HepG2 (cell line): ENCODE results near the gene WDR7. TPM values are rescaled to one million over a fixed set of nuclear protein-coding genes. Genes with fewer than 3 reads are reported as not detected.
A peak's percentile ranks its signal among the peaks of the same experiment; 100 is the strongest.

Source experiments
- HES4 ChIP-seq: sonication (generic); formaldehyde crosslinking; IDR thresholded peaks from 2 replicates; pipeline ENCODE4 v1.9.0; 2021; ENCODE audit warnings: mild to moderate bottlenecking, missing genetic modification reagents, borderline replicate concordance
- HMGXB4 ChIP-seq, 2 experiments: sonication (generic) in 1 of 2; formaldehyde crosslinking in 1 of 2; IDR thresholded peaks; 2 replicates each; pipeline versions ENCODE4 v1.4.0 to v1.6.1; 2018 to 2020; ENCODE audit warnings: missing genetic modification reagents in 2 of 2, borderline replicate concordance in 1 of 2, low read depth in 1 of 2, mild to moderate bottlenecking in 1 of 2, missing biosample characterization in 1 of 2
- HNF1A ChIP-seq, 2 experiments: sonication (generic) in 1 of 2; formaldehyde crosslinking in 1 of 2; IDR thresholded peaks; 2 replicates each; pipeline versions ENCODE4 v1.4.0 to v1.6.1; 2016 to 2020; ENCODE audit warnings: borderline replicate concordance in 1 of 2, low read depth in 1 of 2, mild to moderate bottlenecking in 1 of 2, missing genetic modification reagents in 1 of 2
- MAFK ChIP-seq, 2 experiments: IDR thresholded peaks in 1 of 2; conservative IDR thresholded peaks in 1 of 2; 2 replicates each; pipeline ENCODE4 v1.6.1; 2011; ENCODE audit warnings: improper control_type of control experiment in 2 of 2, low read length in 2 of 2
- NFKBIZ ChIP-seq: IDR thresholded peaks from 2 replicates; pipeline ENCODE4 v1.6.1; 2018; ENCODE audit warnings: missing genetic modification reagents, missing compliant biosample characterization
- ZFP36 ChIP-seq: fragments of 150-350 bp; IDR thresholded peaks from 2 replicates; pipeline ENCODE4 v1.6.1; 2018; ENCODE audit warnings: borderline replicate concordance, low read length, low read depth; ENCODE audit not compliant: partially characterized antibody
- ZNF644 ChIP-seq: IDR thresholded peaks from 2 replicates; pipeline ENCODE4 v1.6.1; 2016; ENCODE audit warnings: low read depth
- polyA plus RNA-seq, 8 experiments: library from polyadenylated mRNA; depleted of rRNA in 3 of 8; stranded (reverse) in 7 of 8; unstranded in 1 of 8; fragments of >200 nt; fragmentation: Illumina TruSeq in 4 of 8; extraction: Trizol in 4 of 8; gene quantifications; 2 replicates each; pipeline versions ENCODE4 v1.2.1 to v1.2.3, GENCODE V29; 2011 to 2016; ENCODE audit warnings: low read depth in 4 of 8, missing spikeins in 1 of 8, mixed read lengths in 1 of 8; ENCODE audit not compliant: insufficient read depth in 1 of 8
- total RNA-seq, 5 experiments: library from RNA; depleted of rRNA; stranded (reverse); fragments of >200 nt; fragmentation: Illumina TruSeq; extraction: Trizol; gene quantifications; 2 replicates each; pipeline ENCODE4 v1.2.3, GENCODE V29; 2016; ENCODE audit warnings: low read depth in 1 of 5
- TF ChIP-seq, protein P1 (sequence below): sonication (generic); formaldehyde crosslinking; conservative IDR thresholded peaks from 2 replicates; pipeline ENCODE4 v1.8.0; 2022; ENCODE audit warnings: low read depth, missing genetic modification reagents
- TF ChIP-seq, protein P2 (sequence below): sonication (generic); formaldehyde crosslinking; IDR thresholded peaks from 2 replicates; pipeline ENCODE4 v1.9.0; 2022; ENCODE audit warnings: missing genetic modification reagents, mild to moderate bottlenecking, borderline replicate concordance

WDR7 gene
- total and polyA plus RNA-seq, 2 of the 13 experiments (the other 11 are each of a cell fraction or from before 2014, with no cell fraction given): 2.0 to 7.8 TPM

DNA sequence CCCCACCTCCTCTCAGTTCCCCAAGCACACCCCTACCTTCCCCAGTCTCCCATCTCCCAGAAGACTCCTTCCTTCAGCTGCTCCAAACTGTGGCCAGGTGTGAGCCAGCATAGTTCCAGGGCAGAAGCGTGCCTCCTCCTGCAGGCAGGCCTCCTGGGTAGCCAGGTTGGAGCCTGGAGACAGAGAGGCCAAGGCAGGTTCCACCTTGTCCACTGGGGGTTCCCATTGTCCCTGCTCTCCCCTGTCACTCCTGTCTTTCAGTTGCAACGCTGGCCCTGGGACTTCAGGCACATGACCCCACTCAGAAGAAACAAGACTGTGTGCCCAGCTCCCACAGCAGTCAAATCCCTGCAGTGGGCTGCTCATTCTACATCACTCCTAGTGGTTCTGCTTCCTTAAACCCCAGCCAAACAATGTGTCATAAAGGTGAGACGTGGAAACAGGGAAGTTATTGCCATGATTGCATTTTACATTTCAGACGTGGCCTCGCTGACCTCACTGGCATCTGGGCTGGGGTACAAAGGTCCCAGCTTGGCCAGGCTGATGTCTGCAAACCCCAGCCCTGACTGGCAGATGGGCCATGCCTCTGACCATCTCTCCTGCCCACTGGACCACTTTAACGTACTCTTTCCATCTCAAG is 399.3 kb downstream of the WDR7 start (continued):
- no peak for TF ChIP-seq HMGXB4 (CRISPR knock-in tag; IDR thresholded peaks at IDR 0.05; ENCODE audit: borderline replicate concordance in 1 of 2, low read depth in 1 of 2)
- peak; percentile 24 to 29; a peak in 2 of 4 replicates for TF ChIP-seq MAFK (conservative IDR thresholded peaks at IDR 0.05 in 1 of 2, IDR thresholded peaks at IDR 0.05 in 1 of 2; ENCODE audit: low read length in 2 of 2)
- peak; percentile 90 for TF ChIP-seq ZFP36
- TF ChIP-seq, protein P1, sequence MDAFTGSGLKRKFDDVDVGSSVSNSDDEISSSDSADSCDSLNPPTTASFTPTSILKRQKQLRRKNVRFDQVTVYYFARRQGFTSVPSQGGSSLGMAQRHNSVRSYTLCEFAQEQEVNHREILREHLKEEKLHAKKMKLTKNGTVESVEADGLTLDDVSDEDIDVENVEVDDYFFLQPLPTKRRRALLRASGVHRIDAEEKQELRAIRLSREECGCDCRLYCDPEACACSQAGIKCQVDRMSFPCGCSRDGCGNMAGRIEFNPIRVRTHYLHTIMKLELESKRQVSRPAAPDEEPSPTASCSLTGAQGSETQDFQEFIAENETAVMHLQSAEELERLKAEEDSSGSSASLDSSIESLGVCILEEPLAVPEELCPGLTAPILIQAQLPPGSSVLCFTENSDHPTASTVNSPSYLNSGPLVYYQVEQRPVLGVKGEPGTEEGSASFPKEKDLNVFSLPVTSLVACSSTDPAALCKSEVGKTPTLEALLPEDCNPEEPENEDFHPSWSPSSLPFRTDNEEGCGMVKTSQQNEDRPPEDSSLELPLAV (CRISPR knock-in tag): no peak
- TF ChIP-seq HES4 (CRISPR knock-in tag): no peak
- TF ChIP-seq, protein P2, sequence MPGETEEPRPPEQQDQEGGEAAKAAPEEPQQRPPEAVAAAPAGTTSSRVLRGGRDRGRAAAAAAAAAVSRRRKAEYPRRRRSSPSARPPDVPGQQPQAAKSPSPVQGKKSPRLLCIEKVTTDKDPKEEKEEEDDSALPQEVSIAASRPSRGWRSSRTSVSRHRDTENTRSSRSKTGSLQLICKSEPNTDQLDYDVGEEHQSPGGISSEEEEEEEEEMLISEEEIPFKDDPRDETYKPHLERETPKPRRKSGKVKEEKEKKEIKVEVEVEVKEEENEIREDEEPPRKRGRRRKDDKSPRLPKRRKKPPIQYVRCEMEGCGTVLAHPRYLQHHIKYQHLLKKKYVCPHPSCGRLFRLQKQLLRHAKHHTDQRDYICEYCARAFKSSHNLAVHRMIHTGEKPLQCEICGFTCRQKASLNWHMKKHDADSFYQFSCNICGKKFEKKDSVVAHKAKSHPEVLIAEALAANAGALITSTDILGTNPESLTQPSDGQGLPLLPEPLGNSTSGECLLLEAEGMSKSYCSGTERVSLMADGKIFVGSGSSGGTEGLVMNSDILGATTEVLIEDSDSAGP (CRISPR knock-in tag): no peak
- no peak for TF ChIP-seq ZNF644 (CRISPR knock-in tag)
- no peak for TF ChIP-seq HNF1A (IDR thresholded peaks at IDR 0.05; ENCODE audit: low read depth)
- TF ChIP-seq HNF1A (CRISPR knock-in tag; IDR thresholded peaks at IDR 0.05; ENCODE audit: borderline replicate concordance): no peak
- no peak for TF ChIP-seq NFKBIZ
